Measurements from ENCODE around the gene LRIG1. TPM values are rescaled to one million over a fixed set of nuclear protein-coding genes. Genes with fewer than 3 reads are reported as not detected.

The LRIG1 gene
- total RNA-seq, 1 experiment from 2014 or later = 2.2 TPM

DNA sequence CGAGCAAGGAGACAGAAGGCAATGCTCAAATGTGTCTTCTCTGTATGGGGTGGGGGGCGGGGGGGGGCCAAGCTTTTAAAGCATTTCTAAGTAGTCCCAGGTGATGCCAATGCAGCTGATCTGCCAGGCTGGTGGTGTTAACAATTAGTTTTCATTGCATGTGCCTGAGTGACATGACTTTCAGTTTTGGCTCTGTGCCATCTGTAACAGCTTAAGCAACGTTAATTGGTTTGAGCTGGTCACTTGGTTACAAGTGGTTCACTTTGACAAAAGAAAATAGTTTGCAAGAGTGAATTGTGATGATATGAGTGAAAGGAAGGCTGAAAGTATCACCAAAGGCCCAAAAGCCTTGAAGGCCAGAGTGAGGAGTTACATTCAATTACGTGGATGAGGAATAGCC, 26.4 kb upstream of the LRIG1 start:
- Histone ChIP-seq H3F3A (ENCODE audit: low read length, unreplicated experiment) (no peaks in the 10 kb centered on the region), H3K27me3 (ENCODE audit: low read length) (no peaks in the 10 kb centered on the region), H3K79me2 (ENCODE audit: low read length) (no peaks in the 10 kb centered on the region), H3K27ac (ENCODE audit: low read length) (no peak overlapping the region), H3K36me3 (ENCODE audit: low read depth, low read length) (no peaks in the 10 kb centered on the region), H2AFZ (ENCODE audit: low read length) (no peak overlapping the region), H3K4me3 (ENCODE audit: low read length) (no peak overlapping the region), H4K20me1 (ENCODE audit: low read length) (no peaks in the 10 kb centered on the region), H3K4me2 (ENCODE audit: low read length) (no peak overlapping the region), H3K9me2 (replicated peaks; ENCODE audit: low read length) (no peaks in the 10 kb centered on the region), H3K9me3 (ENCODE audit: low read length) (no peaks in the 10 kb centered on the region), H3K4me1 (ENCODE audit: insufficient read depth, low read length) (no peaks in the 10 kb centered on the region), H3K9ac (ENCODE audit: low read length) (no peak overlapping the region)
- ATAC-seq = no peak
- DNase-seq = no peak
- ChIA-PET CTCF (no interaction called here), POLR2A (ENCODE audit: unreplicated experiment) (no interaction called here)
- TF ChIP-seq, protein P1, sequence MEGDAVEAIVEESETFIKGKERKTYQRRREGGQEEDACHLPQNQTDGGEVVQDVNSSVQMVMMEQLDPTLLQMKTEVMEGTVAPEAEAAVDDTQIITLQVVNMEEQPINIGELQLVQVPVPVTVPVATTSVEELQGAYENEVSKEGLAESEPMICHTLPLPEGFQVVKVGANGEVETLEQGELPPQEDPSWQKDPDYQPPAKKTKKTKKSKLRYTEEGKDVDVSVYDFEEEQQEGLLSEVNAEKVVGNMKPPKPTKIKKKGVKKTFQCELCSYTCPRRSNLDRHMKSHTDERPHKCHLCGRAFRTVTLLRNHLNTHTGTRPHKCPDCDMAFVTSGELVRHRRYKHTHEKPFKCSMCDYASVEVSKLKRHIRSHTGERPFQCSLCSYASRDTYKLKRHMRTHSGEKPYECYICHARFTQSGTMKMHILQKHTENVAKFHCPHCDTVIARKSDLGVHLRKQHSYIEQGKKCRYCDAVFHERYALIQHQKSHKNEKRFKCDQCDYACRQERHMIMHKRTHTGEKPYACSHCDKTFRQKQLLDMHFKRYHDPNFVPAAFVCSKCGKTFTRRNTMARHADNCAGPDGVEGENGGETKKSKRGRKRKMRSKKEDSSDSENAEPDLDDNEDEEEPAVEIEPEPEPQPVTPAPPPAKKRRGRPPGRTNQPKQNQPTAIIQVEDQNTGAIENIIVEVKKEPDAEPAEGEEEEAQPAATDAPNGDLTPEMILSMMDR (conservative IDR thresholded peaks at IDR 0.05; ENCODE audit: low read depth, low read length) = no peak
- BruUV-seq (replicated peaks) = no TSS peak
- intact Hi-C loops (cut with micrococcal nuclease) = no loop called here

GRCh38 chr3:66525771-66526170, 24.9 kb upstream of the LRIG1 start:
- ATAC-seq (no peak), DNase-seq (no peak)
- Histone ChIP-seq H3K9me3 (ENCODE audit: low read length) (no peaks in the 10 kb centered on the region), H3K4me3 (ENCODE audit: low read length) (no peak overlapping the region), H3K9ac (ENCODE audit: low read length) (no peak overlapping the region), H3K36me3 (ENCODE audit: low read depth, low read length) (no peaks in the 10 kb centered on the region), H3K27me3 (ENCODE audit: low read length) (no peaks in the 10 kb centered on the region), H4K20me1 (ENCODE audit: low read length) (no peaks in the 10 kb centered on the region), H3K4me1 (ENCODE audit: insufficient read depth, low read length) (no peaks in the 10 kb centered on the region), H3K79me2 (ENCODE audit: low read length) (no peaks in the 10 kb centered on the region), H2AFZ (ENCODE audit: low read length) (no peak overlapping the region), H3K4me2 (ENCODE audit: low read length) (no peak overlapping the region), H3K27ac (ENCODE audit: low read length) (no peak overlapping the region), H3F3A (ENCODE audit: low read length, unreplicated experiment) (no peaks in the 10 kb centered on the region), H3K9me2 (replicated peaks; ENCODE audit: low read length) (no peaks in the 10 kb centered on the region)
- POLR2A ChIA-PET (ENCODE audit: unreplicated experiment) = no interaction called here
- no TSS peak for BruUV-seq (replicated peaks)
- CTCF ChIA-PET = no interaction called here
- TF ChIP-seq, protein P1 (conservative IDR thresholded peaks at IDR 0.05; ENCODE audit: low read depth, low read length) = no peak
- TF ChIP-seq EZH2 (IDR thresholded peaks at IDR 0.05; ENCODE audit: low read length, unreplicated experiment) = no peak
- no peak for TF ChIP-seq EZH2phosphoT487 (IDR thresholded peaks at IDR 0.05; ENCODE audit: borderline replicate concordance, low read length)
- intact Hi-C loops (cut with micrococcal nuclease) = no loop called here

DNA sequence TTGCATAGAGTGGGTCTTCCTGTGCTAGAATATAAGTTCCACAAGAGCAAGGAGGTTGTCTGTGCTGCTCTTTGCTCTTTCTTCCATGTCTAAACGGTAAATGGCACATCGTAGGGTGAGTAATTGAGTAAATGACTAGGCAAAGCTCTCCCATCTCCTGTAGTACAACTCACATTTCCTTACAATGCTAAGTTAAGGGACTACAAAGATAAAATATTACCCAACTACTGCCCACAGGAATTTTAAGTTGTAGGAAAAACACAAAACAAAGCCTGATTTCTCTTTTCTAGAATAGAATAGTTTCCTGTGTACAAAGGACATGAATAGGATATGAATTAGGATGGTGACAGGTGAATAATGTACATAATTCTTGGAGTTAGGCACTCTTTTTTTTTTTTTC, 19.9 kb upstream of the LRIG1 start:
- H3K9me3 ChIP-seq (ENCODE audit: low read length) = no peaks in the 10 kb centered on the region
- no peak overlapping the region for H3K4me3 ChIP-seq (ENCODE audit: low read length)
- no peaks in the 10 kb centered on the region for H3F3A ChIP-seq (ENCODE audit: low read length, unreplicated experiment)
- no peak overlapping the region for H3K9ac ChIP-seq (ENCODE audit: low read length)
- no peak overlapping the region for H3K27ac ChIP-seq (ENCODE audit: low read length)
- H3K79me2 ChIP-seq (ENCODE audit: low read length) = no peaks in the 10 kb centered on the region
- H3K4me1 ChIP-seq (ENCODE audit: insufficient read depth, low read length) = no peaks in the 10 kb centered on the region
- H3K9me2 ChIP-seq (replicated peaks; ENCODE audit: low read length) = no peaks in the 10 kb centered on the region
- DNase-seq (no peak), ATAC-seq (no peak)
- no TSS peak for BruUV-seq (replicated peaks)
- no peaks in the 10 kb centered on the region for H4K20me1 ChIP-seq (ENCODE audit: low read length)
- no peak overlapping the region for H3K4me2 ChIP-seq (ENCODE audit: low read length)
- H2AFZ ChIP-seq (ENCODE audit: low read length) = no peak overlapping the region
- ChIA-PET POLR2A (ENCODE audit: unreplicated experiment) (no interaction called here), CTCF (no interaction called here)
- no peaks in the 10 kb centered on the region for H3K36me3 ChIP-seq (ENCODE audit: low read depth, low read length)
- intact Hi-C loops (cut with micrococcal nuclease) = no loop called here
- H3K27me3 ChIP-seq (ENCODE audit: low read length) = no peaks in the 10 kb centered on the region
- TF ChIP-seq EZH2phosphoT487 (IDR thresholded peaks at IDR 0.05; ENCODE audit: borderline replicate concordance, low read length) (no peak), EZH2 (IDR thresholded peaks at IDR 0.05; ENCODE audit: low read length, unreplicated experiment) (no peak)
- TF ChIP-seq, protein P1 (conservative IDR thresholded peaks at IDR 0.05; ENCODE audit: low read depth, low read length) = no peak

Measured in PC-3 (cell line).